MM.1S (cell line): ENCODE data around the gene MMP20.

Source experiments
- CTCF ChIP-seq: fragments of 300-600 bp; sonication (generic); IDR thresholded peaks from 2 replicates; pipeline ENCODE4 v1.5.1; 2016; ENCODE audit warnings: antibody characterized with exemption, low read length, mixed read lengths
- EZH2 ChIP-seq: fragments of 300-600 bp; sonication (generic); optimal IDR thresholded peaks from 2 replicates; pipeline ENCODE3; 2017; ENCODE audit warnings: low read depth, mild to moderate bottlenecking, antibody characterized with exemption, low read length, mixed read lengths

- TF ChIP-seq CTCF (no peak), EZH2 (no peak)
These were observed 41.8 kb downstream of the MMP20 start for GRCh38 chr11:102583141-102583873.
